Naive thymus-derived CD4-positive, alpha-beta T cell (primary cell): ENCODE results near the gene ZNF729. TPM values are rescaled to one million over a fixed set of nuclear protein-coding genes. Genes with fewer than 3 reads are reported as not detected.
"Not testable (repeated sequence)": the region's sequence is repeated elsewhere in the genome, so short reads cannot be mapped to it uniquely, and the experiment has no call there.

Experiments
- ATAC-seq: fragments of 150-1000 bp; cut with Tn5 transposase; 2 replicates; pipeline ENCODE4 v1.10.0; 2021; ENCODE audit warnings: mild to moderate bottlenecking, moderate library complexity
- CTCF ChIA-PET: fragments of 350-600 bp; sonication (Branson Sonifier 250); formaldehyde crosslinking; loops from one replicate; lab custom pipeline; 2021; ENCODE audit warnings: antibody characterized with exemption; lab: Charles Lee
- POLR2A ChIA-PET: fragments of 350-600 bp; sonication (Branson Sonifier 250); formaldehyde crosslinking; loops from one replicate; lab custom pipeline; 2021; ENCODE audit warnings: antibody characterized with exemption, inconsistent platforms; lab: Charles Lee
- DNase-seq, 9 donors: peaks; one replicate each; pipeline versions ENCODE4 v3.0.0 to v3.0.0-alpha.2; 2020 to 2022; ENCODE audit warnings: mixed read lengths in 1 of 9
- H3K27ac ChIP-seq: one replicate; pipeline ENCODE4 v1.7.0; 2013; ENCODE audit warnings: mild to moderate bottlenecking, low read depth, low read length, moderate library complexity
- H3K27me3 ChIP-seq, 2 donors: one replicate each; pipeline ENCODE4 v1.7.0; 2013; ENCODE audit warnings: low read length in 2 of 2, mild to moderate bottlenecking in 2 of 2, moderate library complexity in 2 of 2; ENCODE audit not compliant: control insufficient read depth in 2 of 2, insufficient read depth in 2 of 2
- H3K36me3 ChIP-seq, 3 experiments: 1 replicate in 2 of 3; 2 replicates in 1 of 3; pipeline ENCODE4 v1.7.0; 2013; ENCODE audit warnings: low read length in 3 of 3, mild to moderate bottlenecking in 3 of 3, moderate library complexity in 1 of 3; ENCODE audit not compliant: insufficient read depth in 3 of 3, control insufficient read depth in 2 of 3
- H3K4me1 ChIP-seq, 2 donors: one replicate each; pipeline ENCODE4 v1.7.0; 2013; ENCODE audit warnings: low read length in 2 of 2, mild to moderate bottlenecking in 2 of 2, moderate library complexity in 1 of 2; ENCODE audit not compliant: control insufficient read depth in 2 of 2, insufficient read depth in 2 of 2
- H3K4me3 ChIP-seq: 2 replicates; pipeline ENCODE4 v1.7.0; 2013; ENCODE audit warnings: mild to moderate bottlenecking, low read length
- H3K9me3 ChIP-seq, 3 experiments: 1 replicate in 2 of 3; 2 replicates in 1 of 3; pipeline ENCODE4 v1.7.0; 2013; ENCODE audit warnings: low read length in 3 of 3; ENCODE audit not compliant: control insufficient read depth in 2 of 3
- H3K27ac Mint-ChIP-seq, 9 donors: one replicate each; pipeline ENCODE4 v1.8.0; 2020 to 2022; ENCODE audit warnings: mixed read lengths in 9 of 9, mild to moderate bottlenecking in 8 of 9, moderate library complexity in 5 of 9, inconsistent platforms in 2 of 9
- H3K27me3 Mint-ChIP-seq, 5 donors: one replicate each; pipeline ENCODE4 v1.8.0; 2021 to 2022; ENCODE audit warnings: mixed read lengths in 5 of 5, mild to moderate bottlenecking in 1 of 5
- H3K36me3 Mint-ChIP-seq, 5 donors: one replicate each; pipeline ENCODE4 v1.8.0; 2020 to 2022; ENCODE audit warnings: mixed read lengths in 5 of 5, mild to moderate bottlenecking in 3 of 5, inconsistent platforms in 1 of 5
- H3K4me1 Mint-ChIP-seq, 7 donors: one replicate each; pipeline ENCODE4 v1.8.0; 2020 to 2022; ENCODE audit warnings: mixed read lengths in 7 of 7, mild to moderate bottlenecking in 3 of 7, inconsistent platforms in 1 of 7
- H3K4me3 Mint-ChIP-seq, 10 donors: one replicate each; pipeline ENCODE4 v1.8.0; 2020 to 2022; ENCODE audit warnings: mild to moderate bottlenecking in 10 of 10, mixed read lengths in 10 of 10, moderate library complexity in 6 of 10, inconsistent platforms in 2 of 10
- H3K9me3 Mint-ChIP-seq, 11 donors: one replicate each; pipeline ENCODE4 v1.8.0; 2020 to 2022; ENCODE audit warnings: mixed read lengths in 11 of 11, mild to moderate bottlenecking in 4 of 11, inconsistent platforms in 1 of 11, moderate library complexity in 1 of 11
- intact Hi-C, 2 donors: fragments of 100-400 bp; cut with micrococcal nuclease; formaldehyde crosslinking; loops; one replicate each; pipeline ENCODE4 v1.15.1; 2023
- polyA plus RNA-seq, 2 donors: library from polyadenylated mRNA; unstranded; fragments of 300-500 nt; fragmentation: Illumina TruSeq; gene quantifications; one replicate each; pipeline ENCODE4 v1.2.3, GENCODE V29; 2021
- total RNA-seq, 6 experiments: library from RNA in 5 of 6; stranded (reverse) in 5 of 6; gene quantifications; 1 replicate in 5 of 6; 2 replicates in 1 of 6; pipeline ENCODE4 v1.2.3 and lab custom pipeline; 2021 to 2026

The ZNF729 gene
- total and polyA plus RNA-seq, 7 experiments from 2014 or later = not detected

GRCh38 chr19:22263121-22263520 is 23.1 kb upstream of the ZNF729 start:
- no peaks in the 10 kb centered on the region for H3K4me1 Mint-ChIP-seq

GRCh38 chr19:22321554-22321953 is 35.3 kb downstream of the ZNF729 start:
- H3K4me1 Mint-ChIP-seq, H3K4me3 ChIP-seq, H3K27me3 ChIP-seq, H3K27ac Mint-ChIP-seq, H3K4me1 ChIP-seq, intact Hi-C loops, CTCF ChIA-PET, H3K36me3 Mint-ChIP-seq, H3K36me3 ChIP-seq, POLR2A ChIA-PET, DNase-seq, H3K4me3 Mint-ChIP-seq, ATAC-seq, H3K27me3 Mint-ChIP-seq, H3K27ac ChIP-seq: not testable (repeated sequence)
- H3K9me3 Mint-ChIP-seq = peaks cover 16 to 83% (median 33%) of the 10 kb centered on the region in 11 donors
- peaks cover 0 to 14% (median 0%) of the 10 kb centered on the region in 3 experiments for H3K9me3 ChIP-seq

More at GRCh38 chr19:22263121-22263520, 23.1 kb upstream of the ZNF729 start:
- intact Hi-C loops = loop anchor here in 1 of 2 donors (5.0 kb wide), 1 partner anchor 544 kb away; no protein-coding TSS in a partner anchor
- H3K36me3 ChIP-seq = no peaks in the 10 kb centered on the region
- Mint-ChIP-seq H3K4me3 (no peak overlapping the region), H3K36me3 (peaks cover 0 to 4% (median 0%) of the 10 kb centered on the region in 5 donors), H3K9me3 (peaks cover 16 to 61% (median 25%) of the 10 kb centered on the region in 11 donors), H3K27ac (peak overlapping the region in 1 of 9 donors; percentile 51), H3K27me3 (no peaks in the 10 kb centered on the region)
- CTCF ChIA-PET = no interaction called here
- no peak overlapping the region for H3K27ac ChIP-seq
- peaks cover 0 to 17% (median 0%) of the 10 kb centered on the region in 3 experiments for H3K9me3 ChIP-seq
- DNase-seq (no peak), ATAC-seq (no peak)
- H3K4me3 ChIP-seq = no peak overlapping the region
- no peaks in the 10 kb centered on the region for H3K27me3 ChIP-seq
- no peaks in the 10 kb centered on the region for H3K4me1 ChIP-seq
- POLR2A ChIA-PET = no interaction called here

GRCh38 chr19:22326219-22326618 is 40.0 kb downstream of the ZNF729 start:
- Mint-ChIP-seq H3K27me3 (no peaks in the 10 kb centered on the region), H3K36me3 (peaks cover 0 to 24% (median 0%) of the 10 kb centered on the region in 5 donors), H3K4me1 (no peaks in the 10 kb centered on the region), H3K4me3 (no peak overlapping the region), H3K9me3 (peaks cover 13 to 90% (median 55%) of the 10 kb centered on the region in 11 donors), H3K27ac (no peak overlapping the region)
- DNase-seq = no peak
- no peak for ATAC-seq
- ChIA-PET CTCF (no interaction called here), POLR2A (no interaction called here)
- Histone ChIP-seq H3K4me1 (no peaks in the 10 kb centered on the region), H3K36me3 (no peaks in the 10 kb centered on the region), H3K9me3 (peaks cover 0 to 16% (median 0%) of the 10 kb centered on the region in 3 experiments), H3K4me3 (no peak overlapping the region), H3K27ac (no peak overlapping the region), H3K27me3 (no peaks in the 10 kb centered on the region)
- intact Hi-C loops = no loop called here

- ChIA-PET POLR2A (no interaction called here), CTCF (no interaction called here)
- H3K9me3 ChIP-seq = peaks cover 0 to 20% (median 0%) of the 10 kb centered on the region in 3 experiments
- H3K4me1 ChIP-seq = no peaks in the 10 kb centered on the region
- H3K4me3 ChIP-seq = no peak overlapping the region
- intact Hi-C loops = no loop called here
- no peak overlapping the region for H3K27ac ChIP-seq
- Mint-ChIP-seq H3K27me3 (no peaks in the 10 kb centered on the region), H3K27ac (no peak overlapping the region), H3K4me3 (no peak overlapping the region), H3K36me3 (peaks cover 0 to 24% (median 0%) of the 10 kb centered on the region in 5 donors), H3K9me3 (peaks cover 12 to 84% (median 49%) of the 10 kb centered on the region in 11 donors), H3K4me1 (no peaks in the 10 kb centered on the region)
- no peaks in the 10 kb centered on the region for H3K36me3 ChIP-seq
- H3K27me3 ChIP-seq = no peaks in the 10 kb centered on the region
- ATAC-seq (no peak), DNase-seq (no peak)
These were observed 41.1 kb downstream of the ZNF729 start for GRCh38 chr19:22327321-22327720.

- Histone ChIP-seq H3K27me3 (no peaks in the 10 kb centered on the region), H3K36me3 (no peaks in the 10 kb centered on the region), H3K9me3 (peaks cover 0 to 6% (median 0%) of the 10 kb centered on the region in 3 experiments), H3K4me1 (no peaks in the 10 kb centered on the region), H3K4me3 (no peak overlapping the region), H3K27ac (no peak overlapping the region)
- Mint-ChIP-seq H3K36me3 (peaks cover 0 to 26% (median 0%) of the 10 kb centered on the region in 5 donors), H3K4me1 (no peaks in the 10 kb centered on the region), H3K9me3 (peaks cover 8 to 79% (median 41%) of the 10 kb centered on the region in 11 donors), H3K4me3 (no peak overlapping the region), H3K27me3 (no peaks in the 10 kb centered on the region), H3K27ac (no peak overlapping the region)
- CTCF ChIA-PET = no interaction called here
- POLR2A ChIA-PET = no interaction called here
- no peak for ATAC-seq
- intact Hi-C loops = no loop called here
- no peak for DNase-seq
These were observed 45.3 kb downstream of the ZNF729 start for GRCh38 chr19:22331521-22331920.

GRCh38 chr19:22332924-22333323 is 46.7 kb downstream of the ZNF729 start:
- peaks cover 10 to 75% (median 38%) of the 10 kb centered on the region in 11 donors for H3K9me3 Mint-ChIP-seq

GRCh38 chr19:22335716-22336115 is 49.5 kb downstream of the ZNF729 start:
- Mint-ChIP-seq H3K27ac (no peak overlapping the region), H3K9me3 (peaks cover 13 to 65% (median 23%) of the 10 kb centered on the region in 11 donors), H3K4me3 (no peak overlapping the region), H3K4me1 (no peaks in the 10 kb centered on the region), H3K36me3 (peaks cover 0 to 12% (median 0%) of the 10 kb centered on the region in 5 donors), H3K27me3 (no peaks in the 10 kb centered on the region)
- Histone ChIP-seq H3K4me3 (no peak overlapping the region), H3K4me1 (no peaks in the 10 kb centered on the region), H3K36me3 (no peaks in the 10 kb centered on the region), H3K9me3 (peaks cover 0 to 9% (median 0%) of the 10 kb centered on the region in 3 experiments), H3K27me3 (no peaks in the 10 kb centered on the region), H3K27ac (no peak overlapping the region)
- CTCF ChIA-PET = no interaction called here
- POLR2A ChIA-PET = no interaction called here
- intact Hi-C loops = no loop called here
- DNase-seq (no peak), ATAC-seq (no peak)

More at GRCh38 chr19:22332924-22333323, 46.7 kb downstream of the ZNF729 start:
- Histone ChIP-seq H3K27me3 (no peaks in the 10 kb centered on the region), H3K9me3 (peaks cover 0 to 6% (median 0%) of the 10 kb centered on the region in 3 experiments), H3K27ac (no peak overlapping the region), H3K4me3 (no peak overlapping the region), H3K36me3 (no peaks in the 10 kb centered on the region), H3K4me1 (no peaks in the 10 kb centered on the region)
- no peak overlapping the region for H3K4me3 Mint-ChIP-seq
- H3K27ac Mint-ChIP-seq = no peak overlapping the region
- ATAC-seq (no peak), DNase-seq (no peak)
- peaks cover 0 to 18% (median 0%) of the 10 kb centered on the region in 5 donors for H3K36me3 Mint-ChIP-seq
- ChIA-PET POLR2A (no interaction called here), CTCF (no interaction called here)
- intact Hi-C loops = no loop called here
- no peaks in the 10 kb centered on the region for H3K27me3 Mint-ChIP-seq
- H3K4me1 Mint-ChIP-seq = no peaks in the 10 kb centered on the region
